ENCODE data around the gene HIVEP3. TPM values are rescaled to one million over a fixed set of nuclear protein-coding genes. Genes with fewer than 3 reads are reported as not detected.

Gene HIVEP3
- total RNA-seq, 4 donors from 2014 or later = 1.4 to 3.0 (median 2.3) TPM

GRCh38 chr1:41939194-41939593 is 20.5 kb upstream of the HIVEP3 start:
- no peaks in the 10 kb centered on the region for H3K4me1 ChIP-seq
- DNase-seq (ENCODE audit: extremely low spot score) = no peak
- TF ChIP-seq POLR2A (IDR thresholded peaks at IDR 0.05; ENCODE audit: low read depth) (no peak), POLR2AphosphoS5 (IDR thresholded peaks at IDR 0.05) (no peak), EP300 (IDR thresholded peaks at IDR 0.05) (no peak), CTCF (IDR thresholded peaks at IDR 0.05) (no peak)
- no peak overlapping the region for H3K4me3 ChIP-seq
- 54% methylated on average over 5 of the region's 5 CpGs for WGBS
- intact Hi-C loops (cut with DNase I) = no loop called here
- peaks cover 0 to 10% (median 8%) of the 10 kb centered on the region in 4 donors for H3K9me3 ChIP-seq
- no peaks in the 10 kb centered on the region for H3K36me3 ChIP-seq
- no peaks in the 10 kb centered on the region for H3K27me3 ChIP-seq
- H3K27ac ChIP-seq (replicated peaks in 1 of 4) = no peak overlapping the region

GRCh38 chr1:41936107-41936506 is 17.4 kb upstream of the HIVEP3 start:
- no peak for TF ChIP-seq POLR2A (IDR thresholded peaks at IDR 0.05; ENCODE audit: low read depth)
- DNase-seq (ENCODE audit: extremely low spot score) = no peak
- Histone ChIP-seq H3K36me3 (no peaks in the 10 kb centered on the region), H3K4me1 (no peaks in the 10 kb centered on the region), H3K9me3 (peaks cover 0 to 3% (median 0%) of the 10 kb centered on the region in 4 donors), H3K27me3 (no peaks in the 10 kb centered on the region), H3K27ac (replicated peaks in 1 of 4) (no peak overlapping the region), H3K4me3 (no peak overlapping the region)
- WGBS = 77% methylated on average over 2 of the region's 2 CpGs
- intact Hi-C loops (cut with DNase I) = no loop called here

GRCh38 chr1:41935226-41935625 is 16.5 kb upstream of the HIVEP3 start:
- peaks cover 0 to 3% (median 0%) of the 10 kb centered on the region in 4 donors for H3K9me3 ChIP-seq
- 50% methylated on average over 1 of the region's 1 CpG for WGBS
- TF ChIP-seq CTCF (IDR thresholded peaks at IDR 0.05) = no peak
- no peak for TF ChIP-seq POLR2A (IDR thresholded peaks at IDR 0.05; ENCODE audit: low read depth)
- no peak for TF ChIP-seq POLR2AphosphoS5 (IDR thresholded peaks at IDR 0.05)
- no peak for TF ChIP-seq EP300 (IDR thresholded peaks at IDR 0.05)
- no peak for DNase-seq (ENCODE audit: extremely low spot score)
- H3K4me3 ChIP-seq = no peak overlapping the region
- H3K4me1 ChIP-seq = no peaks in the 10 kb centered on the region
- no peaks in the 10 kb centered on the region for H3K36me3 ChIP-seq
- H3K27ac ChIP-seq (replicated peaks in 1 of 4) = no peak overlapping the region
- H3K27me3 ChIP-seq = no peaks in the 10 kb centered on the region
- intact Hi-C loops (cut with DNase I) = no loop called here

GRCh38 chr1:41933106-41933505 is 14.4 kb upstream of the HIVEP3 start:
- no peak for TF ChIP-seq CTCF (IDR thresholded peaks at IDR 0.05)
- no peak for TF ChIP-seq POLR2AphosphoS5 (IDR thresholded peaks at IDR 0.05)
- TF ChIP-seq POLR2A (IDR thresholded peaks at IDR 0.05; ENCODE audit: low read depth) = no peak
- no peak for TF ChIP-seq EP300 (IDR thresholded peaks at IDR 0.05)
- Histone ChIP-seq H3K36me3 (no peaks in the 10 kb centered on the region), H3K4me1 (no peaks in the 10 kb centered on the region), H3K9me3 (peaks cover 0 to 3% (median 0%) of the 10 kb centered on the region in 4 donors), H3K27ac (replicated peaks in 1 of 4) (no peak overlapping the region), H3K27me3 (no peaks in the 10 kb centered on the region), H3K4me3 (no peak overlapping the region)
- no peak for DNase-seq (ENCODE audit: extremely low spot score)
- whole genome bisulfite sequencing = 84% methylated on average over 1 of the region's 1 CpG
- intact Hi-C loops (cut with DNase I) = no loop called here

- intact Hi-C loops (cut with DNase I) = no loop called here
- no peaks in the 10 kb centered on the region for H3K36me3 ChIP-seq
- H3K27ac ChIP-seq (replicated peaks in 1 of 4) = no peak overlapping the region
- 75% methylated on average over 3 of the region's 3 CpGs for WGBS
- H3K4me3 ChIP-seq = no peak overlapping the region
- H3K27me3 ChIP-seq = no peaks in the 10 kb centered on the region
- no peak for DNase-seq (ENCODE audit: extremely low spot score)
- TF ChIP-seq EP300 (IDR thresholded peaks at IDR 0.05) = no peak
- TF ChIP-seq CTCF (IDR thresholded peaks at IDR 0.05) = no peak
- no peak for TF ChIP-seq POLR2A (IDR thresholded peaks at IDR 0.05; ENCODE audit: low read depth)
- TF ChIP-seq POLR2AphosphoS5 (IDR thresholded peaks at IDR 0.05) = no peak
- H3K4me1 ChIP-seq = no peaks in the 10 kb centered on the region
- H3K9me3 ChIP-seq = peaks cover 0 to 3% (median 0%) of the 10 kb centered on the region in 4 donors
Observed at GRCh38 chr1:41931578-41931977, 12.9 kb upstream of the HIVEP3 start.
